Measurements from ENCODE around the gene EP300. TPM values are rescaled to one million over a fixed set of nuclear protein-coding genes. Genes with fewer than 3 reads are reported as not detected.

The EP300 gene
- total and polyA plus RNA-seq, 2 of the 8 experiments (the other 6 are each of a cell fraction or from before 2014, with no cell fraction given) = 39.5 to 109 TPM

- DNase-seq (ENCODE audit: low read depth in 1 of 2, low spot score in 2 of 2) (peak in 1 of 2 experiments; percentile 64), FAIRE-seq (peak; percentile 45)
- Histone ChIP-seq H3K18ac (ENCODE audit: extremely low read depth, low read length) (no peak overlapping the region; the same call in none of the 2 replicates), H3K36me3 (ENCODE audit: control insufficient read depth in 2 of 4, insufficient read depth in 4 of 4, low read length in 3 of 4) (peaks cover 15 to 38% (median 23%) of the 10 kb centered on the region in 4 experiments), H4K20me1 (replicated peaks in 1 of 2; ENCODE audit: control insufficient read depth in 1 of 2, insufficient read depth in 2 of 2, low read length in 2 of 2) (no peaks in the 10 kb centered on the region), H2BK12ac (ENCODE audit: low read depth, low read length) (no peak overlapping the region), H2AFZ (ENCODE audit: low read length) (no peak overlapping the region), H3K14ac (ENCODE audit: insufficient read length) (no peak overlapping the region), H3K4me1 (replicated peaks in 1 of 4; ENCODE audit: control insufficient read depth in 3 of 4, insufficient read depth in 4 of 4, low read length in 3 of 4) (peaks cover 0 to 12% (median 6%) of the 10 kb centered on the region in 4 experiments; a peak in 6 of 7 replicates), H3K9ac (replicated peaks in 1 of 4; ENCODE audit: extremely low read depth in 1 of 4, low read depth in 3 of 4, low read length in 3 of 4) (no peak overlapping the region; a peak in 1 of 7 replicates), H3K9me3 (ENCODE audit: insufficient read depth in 2 of 2, low read depth in 1 of 2, low read length in 1 of 2) (no peaks in the 10 kb centered on the region; a peak in 2 of 4 replicates), H3K56ac (replicated peaks; ENCODE audit: insufficient read length, low read depth, low read length) (no peak overlapping the region), H2BK20ac (ENCODE audit: low read length) (no peak overlapping the region), H2BK5ac (ENCODE audit: low read depth, low read length) (no peak overlapping the region), H2BK15ac (ENCODE audit: low read length) (no peak overlapping the region), H3K23me2 (ENCODE audit: low read depth, low read length) (no peaks in the 10 kb centered on the region), H4K91ac (replicated peaks; ENCODE audit: insufficient read length, low read length) (no peak overlapping the region), H4K5ac (ENCODE audit: insufficient read length, low read depth, low read length) (no peak overlapping the region), H4K8ac (ENCODE audit: extremely low read depth, insufficient read depth, low read length) (no peak overlapping the region), H2BK120ac (replicated peaks; ENCODE audit: low read depth, low read length) (no peak overlapping the region), H2AK5ac (ENCODE audit: low read depth, low read length) (no peak overlapping the region), H3K79me1 (ENCODE audit: low read depth, low read length) (no peaks in the 10 kb centered on the region), H3K4me2 (ENCODE audit: insufficient read depth in 1 of 2, low read depth in 2 of 2, low read length in 2 of 2) (no peak overlapping the region; a peak in 2 of 4 replicates), H3K27ac (ENCODE audit: low read depth, low read length) (0 out of 2 replicates have a peak overlapping the region, but pooled peaks have one; percentile 9), H3K4ac (replicated peaks; ENCODE audit: insufficient read length, low read depth, low read length) (no peak overlapping the region), H3K4me3 (ENCODE audit: extremely low read depth in 1 of 4, insufficient read depth in 2 of 4, low read depth in 3 of 4, low read length in 4 of 4) (no peak overlapping the region), H3K27me3 (replicated peaks in 1 of 4; ENCODE audit: control insufficient read depth in 3 of 4, extremely low read depth in 1 of 4, insufficient read depth in 3 of 4, low read length in 3 of 4) (no peaks in the 10 kb centered on the region), H3K23ac (ENCODE audit: insufficient read length) (no peak overlapping the region), H3K79me2 (ENCODE audit: control insufficient read depth in 1 of 2, insufficient read depth in 2 of 2, low read length in 2 of 2) (no peaks in the 10 kb centered on the region)
- TF ChIP-seq JUN (IDR thresholded peaks at IDR 0.05; ENCODE audit: low read depth, low read length) = no peak
- ChIA-PET CTCF (ENCODE audit: partially characterized antibody) (interaction anchor here (2.3 to 2.6 kb wide), 2 partner anchors 20 to 28 kb away, joined by 7 to 11 read pairs; no protein-coding TSS in a partner anchor), POLR2A (ENCODE audit: partially characterized antibody) (interaction anchor here (0.7 to 2.8 kb wide), 8 partner anchors 10 to 125 kb away, joined by 3 to 10 read pairs (median 6); partner anchors contain the start of gene EP300)
- 64% methylated on average over 16 of the region's 16 CpGs; no CpG with 5 or more reads in 1 of the 2 experiments for WGBS, 2 experiments (ENCODE audit: extremely low coverage in 1 of 2, insufficient coverage in 1 of 2, insufficient read length in 1 of 2, insufficient replicate concordance in 2 of 2, low coverage in 1 of 2, low lambda C conversion rate in 2 of 2, missing lambda C conversion rate in 1 of 2)
Observed at GRCh38 chr22:41217553-41218157, 125.3 kb downstream of the EP300 start.
